ENCODE data around the gene CDCA5. TPM values are rescaled to one million over a fixed set of nuclear protein-coding genes. Genes with fewer than 3 reads are reported as not detected.

CDCA5 gene
- total RNA-seq, 1 experiment from 2014 or later, result 72.1 TPM

- no peak overlapping the region for H3K4me2 ChIP-seq (ENCODE audit: low read length)
- no peak overlapping the region for H2AFZ ChIP-seq (ENCODE audit: low read depth, low read length, poor library complexity, severe bottlenecking)
- ATAC-seq (no peak), DNase-seq (ENCODE audit: low read depth, low spot score) (no peak)
- H4K20me1 ChIP-seq (ENCODE audit: insufficient read depth), result no peaks in the 10 kb centered on the region
- peaks cover 10 to 24% of the 10 kb centered on the region in 2 experiments for H3K4me1 ChIP-seq (ENCODE audit: control insufficient read depth in 1 of 2, insufficient read depth in 2 of 2, low read length in 2 of 2)
- no peak for TF ChIP-seq CEBPB (IDR thresholded peaks at IDR 0.05; ENCODE audit: low read depth)
- no peak for TF ChIP-seq SRF (IDR thresholded peaks at IDR 0.05; ENCODE audit: low read depth)
- no peak for TF ChIP-seq POLR2AphosphoS5 (IDR thresholded peaks at IDR 0.05; ENCODE audit: low read depth, low read length)
- TF ChIP-seq JUND (IDR thresholded peaks at IDR 0.05), result no peak
- TF ChIP-seq YY1 (IDR thresholded peaks at IDR 0.05; ENCODE audit: extremely low read depth, insufficient replicate concordance, low read depth, low read length), result no peak
- no peak for TF ChIP-seq EZH2phosphoT487 (IDR thresholded peaks at IDR 0.05; ENCODE audit: borderline replicate concordance)
- no peak for TF ChIP-seq FOSL1 (IDR thresholded peaks at IDR 0.05; ENCODE audit: low read depth)
- TF ChIP-seq, protein P1, sequence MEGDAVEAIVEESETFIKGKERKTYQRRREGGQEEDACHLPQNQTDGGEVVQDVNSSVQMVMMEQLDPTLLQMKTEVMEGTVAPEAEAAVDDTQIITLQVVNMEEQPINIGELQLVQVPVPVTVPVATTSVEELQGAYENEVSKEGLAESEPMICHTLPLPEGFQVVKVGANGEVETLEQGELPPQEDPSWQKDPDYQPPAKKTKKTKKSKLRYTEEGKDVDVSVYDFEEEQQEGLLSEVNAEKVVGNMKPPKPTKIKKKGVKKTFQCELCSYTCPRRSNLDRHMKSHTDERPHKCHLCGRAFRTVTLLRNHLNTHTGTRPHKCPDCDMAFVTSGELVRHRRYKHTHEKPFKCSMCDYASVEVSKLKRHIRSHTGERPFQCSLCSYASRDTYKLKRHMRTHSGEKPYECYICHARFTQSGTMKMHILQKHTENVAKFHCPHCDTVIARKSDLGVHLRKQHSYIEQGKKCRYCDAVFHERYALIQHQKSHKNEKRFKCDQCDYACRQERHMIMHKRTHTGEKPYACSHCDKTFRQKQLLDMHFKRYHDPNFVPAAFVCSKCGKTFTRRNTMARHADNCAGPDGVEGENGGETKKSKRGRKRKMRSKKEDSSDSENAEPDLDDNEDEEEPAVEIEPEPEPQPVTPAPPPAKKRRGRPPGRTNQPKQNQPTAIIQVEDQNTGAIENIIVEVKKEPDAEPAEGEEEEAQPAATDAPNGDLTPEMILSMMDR (IDR thresholded peaks at IDR 0.05 in 2 of 3, conservative IDR thresholded peaks at IDR 0.05 in 1 of 3; ENCODE audit: borderline replicate concordance in 1 of 3, insufficient read depth in 1 of 3, low read depth in 2 of 3, low read length in 2 of 3), result no peak
- TF ChIP-seq ZNF274 (IDR thresholded peaks at IDR 0.05; ENCODE audit: low read depth, low read length), result no peak
- no peak for TF ChIP-seq ELF1 (IDR thresholded peaks at IDR 0.05; ENCODE audit: borderline replicate concordance, low read depth)
- no peak for TF ChIP-seq CBX3 (IDR thresholded peaks at IDR 0.05; ENCODE audit: low read depth)
- TF ChIP-seq SIN3A (IDR thresholded peaks at IDR 0.05; ENCODE audit: low read depth), result no peak
- TF ChIP-seq EGR1 (IDR thresholded peaks at IDR 0.05; ENCODE audit: low read depth), result no peak
- TF ChIP-seq TCF7L2 (IDR thresholded peaks at IDR 0.05; ENCODE audit: borderline replicate concordance, extremely low read depth, insufficient read depth, insufficient read length), result no peak
- no peak for TF ChIP-seq SP1 (IDR thresholded peaks at IDR 0.05; ENCODE audit: low read depth)
- TF ChIP-seq MAX (IDR thresholded peaks at IDR 0.05), result no peak
- no peak for TF ChIP-seq RAD21 (IDR thresholded peaks at IDR 0.05; ENCODE audit: low read depth)
- TF ChIP-seq ZFX (IDR thresholded peaks at IDR 0.05), result no peak
- no peak for TF ChIP-seq POLR2A (IDR thresholded peaks at IDR 0.05; ENCODE audit: borderline replicate concordance, extremely low read depth, insufficient read depth, insufficient read length)
- POLR2A ChIA-PET, result no interaction called here
- H3K9me3 ChIP-seq (ENCODE audit: control insufficient read depth in 1 of 2, insufficient read depth in 1 of 2, low read depth in 1 of 2, low read length in 2 of 2), result no peaks in the 10 kb centered on the region
- H3K27ac ChIP-seq (ENCODE audit: low read depth, low read length), result no peak overlapping the region
- CTCF ChIA-PET, result no interaction called here
- H3K36me3 ChIP-seq (ENCODE audit: control insufficient read depth in 1 of 2, insufficient read depth in 2 of 2, low read length in 2 of 2), result peaks cover 2 to 8% of the 10 kb centered on the region in 2 experiments; a peak in 2 of 4 replicates
- no peak overlapping the region for H3K9ac ChIP-seq (ENCODE audit: low read length)
- H3K9me2 ChIP-seq (ENCODE audit: insufficient read depth), result no peaks in the 10 kb centered on the region
- no peak overlapping the region for H3K4me3 ChIP-seq (replicated peaks in 1 of 2; ENCODE audit: low read depth in 1 of 2, low read length in 2 of 2)
- RAD21 ChIA-PET (ENCODE audit: low non-redundant PET in 1 of 2, low total read pairs in 2 of 2, uncharacterized antibody in 2 of 2, unreplicated experiment in 2 of 2), result no interaction called here
- H3K79me2 ChIP-seq (ENCODE audit: insufficient read depth, low read length), result peaks cover 12% of the 10 kb centered on the region
- intact Hi-C loops (cut with micrococcal nuclease), result no loop called here
- BruUV-seq (replicated peaks), result no TSS peak
- H3K27me3 ChIP-seq (ENCODE audit: insufficient read depth, low read length), result no peaks in the 10 kb centered on the region
Measured at GRCh38 chr11:65047581-65048422, 36.0 kb downstream of the CDCA5 start.
